ENCODE data around the gene C1QTNF7.

The C1QTNF7 gene

GRCh38 chr4:15427701-15428100 lies at the start of gene C1QTNF7:
Gene C1QTNF7 (plus strand): TSS chr4:15428033. CDS start chr4:15435744, 7,711 bp downstream.
- no peak within 1 kb of the TSS for H3K27ac Mint-ChIP-seq
- no peaks in the 10 kb centered on the region for H3K9me3 Mint-ChIP-seq

GRCh38 chr4:15378062-15378461 lies 49.8 kb upstream of the C1QTNF7 start:
- Mint-ChIP-seq H3K27ac (no peak overlapping the region), H3K4me1 (ENCODE audit: low read depth) (peaks cover 32% of the 10 kb centered on the region), H3K9me3 (no peaks in the 10 kb centered on the region), H3K27me3 (ENCODE audit: low read depth) (no peaks in the 10 kb centered on the region), H3K4me3 (no peak overlapping the region), H3K36me3 (ENCODE audit: low read depth) (peaks cover 3% of the 10 kb centered on the region)

More at GRCh38 chr4:15427701-15428100, at the start of gene C1QTNF7:
- H3K27me3 Mint-ChIP-seq (ENCODE audit: low read depth) = no peaks in the 10 kb centered on the region
- H3K36me3 Mint-ChIP-seq (ENCODE audit: low read depth) = no peaks in the 10 kb centered on the region
- peaks cover 20% of the 10 kb centered on the region for H3K4me1 Mint-ChIP-seq (ENCODE audit: low read depth)
- no peak within 1 kb of the TSS for H3K4me3 Mint-ChIP-seq

- Mint-ChIP-seq H3K4me1 (ENCODE audit: low read depth) (peaks cover 32% of the 10 kb centered on the region), H3K9me3 (no peaks in the 10 kb centered on the region), H3K36me3 (ENCODE audit: low read depth) (peaks cover 3% of the 10 kb centered on the region), H3K27me3 (ENCODE audit: low read depth) (no peaks in the 10 kb centered on the region), H3K4me3 (no peak overlapping the region), H3K27ac (no peak overlapping the region)
Observed at GRCh38 chr4:15378493-15378892, 49.3 kb upstream of the C1QTNF7 start.

- H3K27ac Mint-ChIP-seq = no peak overlapping the region
- H3K27me3 Mint-ChIP-seq (ENCODE audit: low read depth) = no peaks in the 10 kb centered on the region
- no peak overlapping the region for H3K4me3 Mint-ChIP-seq
- no peaks in the 10 kb centered on the region for H3K36me3 Mint-ChIP-seq (ENCODE audit: low read depth)
- no peaks in the 10 kb centered on the region for H3K9me3 Mint-ChIP-seq
- H3K4me1 Mint-ChIP-seq (ENCODE audit: low read depth) = peaks cover 11% of the 10 kb centered on the region
Observed at GRCh38 chr4:15381806-15382338, 46.0 kb upstream of the C1QTNF7 start.

GRCh38 chr4:15382669-15383273 lies 45.1 kb upstream of the C1QTNF7 start:
- Mint-ChIP-seq H3K36me3 (ENCODE audit: low read depth) (no peaks in the 10 kb centered on the region), H3K27me3 (ENCODE audit: low read depth) (no peaks in the 10 kb centered on the region), H3K27ac (no peak overlapping the region), H3K4me1 (ENCODE audit: low read depth) (peaks cover 8% of the 10 kb centered on the region), H3K9me3 (no peaks in the 10 kb centered on the region), H3K4me3 (no peak overlapping the region)

- Mint-ChIP-seq H3K9me3 (no peaks in the 10 kb centered on the region), H3K27ac (no peak overlapping the region), H3K4me1 (ENCODE audit: low read depth) (peaks cover 1% of the 10 kb centered on the region), H3K36me3 (ENCODE audit: low read depth) (no peaks in the 10 kb centered on the region), H3K4me3 (no peak overlapping the region), H3K27me3 (ENCODE audit: low read depth) (no peaks in the 10 kb centered on the region)
Observed at GRCh38 chr4:15385515-15385914, 42.3 kb upstream of the C1QTNF7 start.

- no peaks in the 10 kb centered on the region for H3K27me3 Mint-ChIP-seq (ENCODE audit: low read depth)
- H3K27ac Mint-ChIP-seq = no peak overlapping the region
- peaks cover 1% of the 10 kb centered on the region for H3K4me1 Mint-ChIP-seq (ENCODE audit: low read depth)
- H3K4me3 Mint-ChIP-seq = no peak overlapping the region
- H3K36me3 Mint-ChIP-seq (ENCODE audit: low read depth) = no peaks in the 10 kb centered on the region
- no peaks in the 10 kb centered on the region for H3K9me3 Mint-ChIP-seq
Observed at GRCh38 chr4:15385928-15386327, 41.9 kb upstream of the C1QTNF7 start.

GRCh38 chr4:15390494-15390893 lies 37.3 kb upstream of the C1QTNF7 start:
- Mint-ChIP-seq H3K36me3 (ENCODE audit: low read depth) (no peaks in the 10 kb centered on the region), H3K4me1 (ENCODE audit: low read depth) (no peaks in the 10 kb centered on the region), H3K4me3 (no peak overlapping the region), H3K9me3 (no peaks in the 10 kb centered on the region), H3K27me3 (ENCODE audit: low read depth) (no peaks in the 10 kb centered on the region), H3K27ac (no peak overlapping the region)

GRCh38 chr4:15392053-15392805 lies 35.6 kb upstream of the C1QTNF7 start:
- no peak overlapping the region for H3K27ac Mint-ChIP-seq
- H3K36me3 Mint-ChIP-seq (ENCODE audit: low read depth) = no peaks in the 10 kb centered on the region
- no peaks in the 10 kb centered on the region for H3K27me3 Mint-ChIP-seq (ENCODE audit: low read depth)
- no peak overlapping the region for H3K4me3 Mint-ChIP-seq
- H3K9me3 Mint-ChIP-seq = no peaks in the 10 kb centered on the region
- H3K4me1 Mint-ChIP-seq (ENCODE audit: low read depth) = no peaks in the 10 kb centered on the region

- no peak overlapping the region for H3K27ac Mint-ChIP-seq
Observed at GRCh38 chr4:15395311-15395710, 32.5 kb upstream of the C1QTNF7 start.

GRCh38 chr4:15396157-15396800 lies 31.6 kb upstream of the C1QTNF7 start:
- no peaks in the 10 kb centered on the region for H3K27me3 Mint-ChIP-seq (ENCODE audit: low read depth)
- no peak overlapping the region for H3K27ac Mint-ChIP-seq
- H3K4me3 Mint-ChIP-seq = no peak overlapping the region
- H3K36me3 Mint-ChIP-seq (ENCODE audit: low read depth) = no peaks in the 10 kb centered on the region
- no peaks in the 10 kb centered on the region for H3K9me3 Mint-ChIP-seq
- H3K4me1 Mint-ChIP-seq (ENCODE audit: low read depth) = peaks cover 11% of the 10 kb centered on the region

More at GRCh38 chr4:15395311-15395710, 32.5 kb upstream of the C1QTNF7 start:
- Mint-ChIP-seq H3K9me3 (no peaks in the 10 kb centered on the region), H3K4me3 (no peak overlapping the region), H3K27me3 (ENCODE audit: low read depth) (no peaks in the 10 kb centered on the region), H3K36me3 (ENCODE audit: low read depth) (no peaks in the 10 kb centered on the region), H3K4me1 (ENCODE audit: low read depth) (peaks cover 3% of the 10 kb centered on the region)

- peaks cover 18% of the 10 kb centered on the region for H3K4me1 Mint-ChIP-seq (ENCODE audit: low read depth)
- no peak overlapping the region for H3K27ac Mint-ChIP-seq
- H3K4me3 Mint-ChIP-seq = no peak overlapping the region
- H3K27me3 Mint-ChIP-seq (ENCODE audit: low read depth) = peaks cover 2% of the 10 kb centered on the region
- no peaks in the 10 kb centered on the region for H3K9me3 Mint-ChIP-seq
- H3K36me3 Mint-ChIP-seq (ENCODE audit: low read depth) = no peaks in the 10 kb centered on the region
Observed at GRCh38 chr4:15398001-15398400, 29.8 kb upstream of the C1QTNF7 start.

- H3K9me3 Mint-ChIP-seq = no peaks in the 10 kb centered on the region
- peaks cover 5% of the 10 kb centered on the region for H3K27me3 Mint-ChIP-seq (ENCODE audit: low read depth)
- no peak overlapping the region for H3K27ac Mint-ChIP-seq
- H3K4me1 Mint-ChIP-seq (ENCODE audit: low read depth) = peaks cover 18% of the 10 kb centered on the region
- no peaks in the 10 kb centered on the region for H3K36me3 Mint-ChIP-seq (ENCODE audit: low read depth)
- H3K4me3 Mint-ChIP-seq = no peak overlapping the region
Observed at GRCh38 chr4:15398732-15399131, 29.1 kb upstream of the C1QTNF7 start.

GRCh38 chr4:15400226-15400625 lies 27.6 kb upstream of the C1QTNF7 start:
- Mint-ChIP-seq H3K27me3 (ENCODE audit: low read depth) (peaks cover 5% of the 10 kb centered on the region), H3K27ac (no peak overlapping the region), H3K9me3 (no peaks in the 10 kb centered on the region), H3K36me3 (ENCODE audit: low read depth) (no peaks in the 10 kb centered on the region), H3K4me3 (no peak overlapping the region), H3K4me1 (ENCODE audit: low read depth) (peaks cover 18% of the 10 kb centered on the region)

Measured in T-helper 1 cell treated with Interleukin-12 subunit alpha and Interleukin-12 subunit beta and Interleukin-4 antibody, amounts not matched to agents 30 μg/mL and 1 μg/mL, for 36 hours (primary cell).